Subcutaneous adipose tissue (tissue), 4 donors: Measurements from ENCODE around the gene VWA8. TPM values are rescaled to one million over a fixed set of nuclear protein-coding genes. Genes with fewer than 3 reads are reported as not detected.

ENCODE experiments used
- total RNA-seq, 4 donors: library from RNA; depleted of rRNA; stranded (reverse); fragments of >200 nt; gene quantifications; one replicate each; pipeline ENCODE4 v1.1.0, GENCODE V29; 2016
- TF ChIP-seq, protein P1 (sequence below): fragments of 450-650 bp; IDR thresholded peaks from one replicate; pipeline ENCODE4 v1.5.1; 2016; ENCODE audit warnings: low read depth, mild to moderate bottlenecking, control low read depth, antibody characterized with exemption, moderate library complexity

The VWA8 gene
- total RNA-seq, 4 donors from 2014 or later, result 18.1 to 28.3 (median 20.3) TPM

GRCh38 chr13:41563984-41564365, 396.9 kb downstream of the VWA8 start:
- TF ChIP-seq, protein P1, sequence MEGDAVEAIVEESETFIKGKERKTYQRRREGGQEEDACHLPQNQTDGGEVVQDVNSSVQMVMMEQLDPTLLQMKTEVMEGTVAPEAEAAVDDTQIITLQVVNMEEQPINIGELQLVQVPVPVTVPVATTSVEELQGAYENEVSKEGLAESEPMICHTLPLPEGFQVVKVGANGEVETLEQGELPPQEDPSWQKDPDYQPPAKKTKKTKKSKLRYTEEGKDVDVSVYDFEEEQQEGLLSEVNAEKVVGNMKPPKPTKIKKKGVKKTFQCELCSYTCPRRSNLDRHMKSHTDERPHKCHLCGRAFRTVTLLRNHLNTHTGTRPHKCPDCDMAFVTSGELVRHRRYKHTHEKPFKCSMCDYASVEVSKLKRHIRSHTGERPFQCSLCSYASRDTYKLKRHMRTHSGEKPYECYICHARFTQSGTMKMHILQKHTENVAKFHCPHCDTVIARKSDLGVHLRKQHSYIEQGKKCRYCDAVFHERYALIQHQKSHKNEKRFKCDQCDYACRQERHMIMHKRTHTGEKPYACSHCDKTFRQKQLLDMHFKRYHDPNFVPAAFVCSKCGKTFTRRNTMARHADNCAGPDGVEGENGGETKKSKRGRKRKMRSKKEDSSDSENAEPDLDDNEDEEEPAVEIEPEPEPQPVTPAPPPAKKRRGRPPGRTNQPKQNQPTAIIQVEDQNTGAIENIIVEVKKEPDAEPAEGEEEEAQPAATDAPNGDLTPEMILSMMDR, result no peak

- TF ChIP-seq, protein P1, result no peak
These were observed 397.4 kb downstream of the VWA8 start for GRCh38 chr13:41563341-41563983.

DNA sequence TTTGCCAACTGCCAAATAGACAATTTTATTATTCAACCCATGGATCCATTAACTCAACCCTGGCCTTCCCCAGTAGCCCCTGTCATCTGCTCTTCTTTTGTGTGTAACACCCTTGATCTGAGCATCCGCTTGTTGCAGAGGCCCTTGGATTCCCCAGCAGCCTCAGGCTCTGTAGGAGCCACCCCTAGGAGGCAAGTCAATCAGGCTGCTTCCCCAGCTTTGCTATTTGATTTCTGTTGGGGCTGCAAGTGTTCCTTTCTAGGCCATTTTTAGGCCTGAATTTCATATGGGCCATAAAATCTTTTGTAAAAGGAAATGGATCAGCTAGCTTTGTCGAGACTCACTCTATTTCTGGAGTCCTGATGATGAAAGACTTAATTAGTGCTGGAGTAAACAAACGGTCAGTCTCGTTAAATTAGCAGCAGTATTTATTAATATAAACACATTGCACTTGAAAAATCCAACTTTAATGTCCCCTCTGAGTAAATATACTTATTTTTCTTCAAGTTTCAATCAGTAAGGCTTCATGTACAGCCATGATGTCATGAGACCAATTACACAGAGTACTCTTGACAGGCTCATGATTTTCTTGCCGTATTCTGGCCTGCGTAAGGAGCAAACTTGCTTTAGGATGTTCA, 398.2 kb downstream of the VWA8 start:
- TF ChIP-seq, protein P1, result no peak

DNA sequence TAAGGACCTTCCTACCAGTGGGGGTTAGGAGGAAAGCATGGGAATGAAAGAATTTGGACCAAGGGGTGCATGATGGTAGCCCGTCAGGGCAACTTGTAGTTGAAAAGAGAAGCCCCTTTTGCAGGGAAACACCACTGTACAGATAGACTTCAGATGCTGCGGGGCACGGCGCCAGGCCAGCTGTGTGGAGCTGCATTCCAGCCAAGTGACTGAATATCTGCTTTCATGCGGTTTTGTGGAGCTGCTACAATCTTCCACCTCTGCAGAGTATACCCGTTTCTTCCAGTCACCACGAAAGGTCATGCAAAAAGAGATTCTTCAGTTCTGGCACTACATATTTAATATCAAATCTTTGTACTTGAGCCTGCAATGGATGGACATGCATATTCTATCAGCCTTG, 398.8 kb downstream of the VWA8 start:
- TF ChIP-seq, protein P1, result no peak

GRCh38 chr13:41561170-41561569, 399.7 kb downstream of the VWA8 start:
- TF ChIP-seq, protein P1, result no peak

- TF ChIP-seq, protein P1, result no peak
These were observed 401.9 kb downstream of the VWA8 start for GRCh38 chr13:41558781-41559560.

- TF ChIP-seq, protein P1, result no peak
These were observed 403.2 kb downstream of the VWA8 start for GRCh38 chr13:41557719-41558118.
